Endothelial cell of umbilical vein (primary cell): ENCODE measurements around the gene GABBR2.

ENCODE experiments used
- CTCF ChIP-seq, 2 donors: IDR thresholded peaks; 1 replicate in 1 of 2; 2 replicates in 1 of 2; pipeline ENCODE4 v1.5.1; 2011; ENCODE audit warnings: low read length in 2 of 2, mild to moderate bottlenecking in 2 of 2, moderate library complexity in 2 of 2, control low read depth in 1 of 2, inconsistent platforms in 1 of 2, low read depth in 1 of 2; ENCODE audit not compliant: insufficient read depth in 1 of 2; ENCODE audit errors: extremely low read depth in 1 of 2
- MYC ChIP-seq: IDR thresholded peaks from one replicate; pipeline ENCODE4 v1.6.1; 2011; ENCODE audit warnings: mild to moderate bottlenecking, low read depth, low read length

GRCh38 chr9:98570663-98571440 is 137.9 kb downstream of the GABBR2 start:
- no peak for TF ChIP-seq MYC
- no peak for TF ChIP-seq CTCF (IDR thresholded peaks at IDR 0.05; ENCODE audit: extremely low read depth in 1 of 2, insufficient read depth in 1 of 2, low read depth in 1 of 2, low read length in 2 of 2)
